ENCODE measurements around the gene UMAD1. TPM values are rescaled to one million over a fixed set of nuclear protein-coding genes. Genes with fewer than 3 reads are reported as not detected.

Gene UMAD1
- total RNA-seq, 1 donor = 17.0 TPM

GRCh38 chr7:7699970-7700369, 59.4 kb downstream of the UMAD1 start:
- TF ChIP-seq, protein P1, sequence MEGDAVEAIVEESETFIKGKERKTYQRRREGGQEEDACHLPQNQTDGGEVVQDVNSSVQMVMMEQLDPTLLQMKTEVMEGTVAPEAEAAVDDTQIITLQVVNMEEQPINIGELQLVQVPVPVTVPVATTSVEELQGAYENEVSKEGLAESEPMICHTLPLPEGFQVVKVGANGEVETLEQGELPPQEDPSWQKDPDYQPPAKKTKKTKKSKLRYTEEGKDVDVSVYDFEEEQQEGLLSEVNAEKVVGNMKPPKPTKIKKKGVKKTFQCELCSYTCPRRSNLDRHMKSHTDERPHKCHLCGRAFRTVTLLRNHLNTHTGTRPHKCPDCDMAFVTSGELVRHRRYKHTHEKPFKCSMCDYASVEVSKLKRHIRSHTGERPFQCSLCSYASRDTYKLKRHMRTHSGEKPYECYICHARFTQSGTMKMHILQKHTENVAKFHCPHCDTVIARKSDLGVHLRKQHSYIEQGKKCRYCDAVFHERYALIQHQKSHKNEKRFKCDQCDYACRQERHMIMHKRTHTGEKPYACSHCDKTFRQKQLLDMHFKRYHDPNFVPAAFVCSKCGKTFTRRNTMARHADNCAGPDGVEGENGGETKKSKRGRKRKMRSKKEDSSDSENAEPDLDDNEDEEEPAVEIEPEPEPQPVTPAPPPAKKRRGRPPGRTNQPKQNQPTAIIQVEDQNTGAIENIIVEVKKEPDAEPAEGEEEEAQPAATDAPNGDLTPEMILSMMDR (IDR thresholded peaks at IDR 0.05; ENCODE audit: extremely low read depth, low read depth, low read length) = no peak
- Histone ChIP-seq H3K9me3 (ENCODE audit: low read depth, low read length) (no peaks in the 10 kb centered on the region), H3K4me2 (ENCODE audit: insufficient read depth, low read length) (peak overlapping the region; percentile 37)

GRCh38 chr7:7701527-7701926, 61.0 kb downstream of the UMAD1 start:
- Histone ChIP-seq H3K27ac (ENCODE audit: low read depth, low read length) (no peak overlapping the region), H3K79me2 (ENCODE audit: insufficient read depth, low read length) (no peaks in the 10 kb centered on the region), H3K4me1 (ENCODE audit: insufficient read depth, low read length) (peaks cover 15% of the 10 kb centered on the region), H3K4me2 (ENCODE audit: insufficient read depth, low read length) (no peak overlapping the region), H3K36me3 (ENCODE audit: insufficient read depth, low read length) (no peaks in the 10 kb centered on the region), H3K9me3 (ENCODE audit: low read depth, low read length) (no peaks in the 10 kb centered on the region), H3K4me3 (ENCODE audit: insufficient read depth, low read length) (no peak overlapping the region), H3K27me3 (ENCODE audit: insufficient read depth, low read length) (no peaks in the 10 kb centered on the region), H4K20me1 (ENCODE audit: insufficient read depth, low read length) (no peaks in the 10 kb centered on the region), H2AFZ (ENCODE audit: low read length) (no peak overlapping the region)
- TF ChIP-seq, protein P1 (IDR thresholded peaks at IDR 0.05; ENCODE audit: extremely low read depth, low read depth, low read length) = no peak
- no peak for DNase-seq (ENCODE audit: insufficient read length, low spot score, missing footprints)

More at GRCh38 chr7:7699970-7700369, 59.4 kb downstream of the UMAD1 start:
- no peak for DNase-seq (ENCODE audit: insufficient read length, low spot score, missing footprints)
- peaks cover 19% of the 10 kb centered on the region for H3K4me1 ChIP-seq (ENCODE audit: insufficient read depth, low read length)
- H3K4me3 ChIP-seq (ENCODE audit: insufficient read depth, low read length) = no peak overlapping the region
- H2AFZ ChIP-seq (ENCODE audit: low read length) = no peak overlapping the region
- no peaks in the 10 kb centered on the region for H4K20me1 ChIP-seq (ENCODE audit: insufficient read depth, low read length)
- no peaks in the 10 kb centered on the region for H3K36me3 ChIP-seq (ENCODE audit: insufficient read depth, low read length)
- no peak overlapping the region for H3K27ac ChIP-seq (ENCODE audit: low read depth, low read length)
- no peaks in the 10 kb centered on the region for H3K27me3 ChIP-seq (ENCODE audit: insufficient read depth, low read length)
- H3K79me2 ChIP-seq (ENCODE audit: insufficient read depth, low read length) = no peaks in the 10 kb centered on the region

DNA sequence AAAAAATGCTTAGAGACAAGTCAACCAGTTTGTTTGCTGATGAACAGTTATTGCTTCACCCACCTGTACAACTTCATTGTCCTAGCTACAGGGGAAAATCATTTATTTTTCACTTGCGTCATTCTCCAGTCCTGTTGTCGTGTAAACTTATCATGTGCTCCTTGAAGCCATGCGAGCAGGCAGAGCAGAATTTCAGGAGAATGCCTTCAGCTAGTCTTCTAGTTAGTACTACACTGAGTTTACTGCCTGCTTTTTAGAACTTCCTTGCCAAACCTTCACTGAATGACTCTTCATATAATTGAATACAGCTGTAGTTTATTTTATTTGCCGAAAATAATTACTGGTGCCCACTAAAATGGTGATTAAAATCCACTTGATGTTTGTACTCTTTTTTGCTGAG, 62.3 kb downstream of the UMAD1 start:
- no peak for DNase-seq (ENCODE audit: insufficient read length, low spot score, missing footprints)
- Histone ChIP-seq H3K36me3 (ENCODE audit: insufficient read depth, low read length) (no peaks in the 10 kb centered on the region), H3K4me2 (ENCODE audit: insufficient read depth, low read length) (no peak overlapping the region), H3K27ac (ENCODE audit: low read depth, low read length) (no peak overlapping the region), H3K79me2 (ENCODE audit: insufficient read depth, low read length) (no peaks in the 10 kb centered on the region), H2AFZ (ENCODE audit: low read length) (no peak overlapping the region), H3K4me3 (ENCODE audit: insufficient read depth, low read length) (no peak overlapping the region), H3K27me3 (ENCODE audit: insufficient read depth, low read length) (no peaks in the 10 kb centered on the region), H3K4me1 (ENCODE audit: insufficient read depth, low read length) (peaks cover 10% of the 10 kb centered on the region), H4K20me1 (ENCODE audit: insufficient read depth, low read length) (no peaks in the 10 kb centered on the region), H3K9me3 (ENCODE audit: low read depth, low read length) (no peaks in the 10 kb centered on the region)
- TF ChIP-seq, protein P1 (IDR thresholded peaks at IDR 0.05; ENCODE audit: extremely low read depth, low read depth, low read length) = no peak

DNA sequence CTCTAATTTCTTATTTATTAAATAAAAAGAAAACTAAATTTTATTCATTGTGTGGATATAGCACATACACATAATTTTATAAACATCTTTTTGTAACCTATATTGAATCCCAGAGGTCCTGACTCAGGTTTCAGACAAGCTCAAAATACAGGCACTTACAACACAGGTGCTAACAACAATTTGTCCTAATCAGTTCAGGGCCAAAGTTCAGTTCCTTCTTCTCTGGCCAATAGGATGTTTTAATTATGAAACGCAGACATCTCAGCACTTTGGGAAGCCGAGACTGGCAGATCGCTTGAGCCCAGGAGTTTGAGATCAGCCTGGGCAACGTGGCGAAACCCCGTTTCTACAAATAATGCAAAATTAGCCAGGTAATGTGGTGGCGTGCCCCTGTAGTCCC, 62.9 kb downstream of the UMAD1 start:
- H3K4me1 ChIP-seq (ENCODE audit: insufficient read depth, low read length) = peaks cover 12% of the 10 kb centered on the region
- H3K79me2 ChIP-seq (ENCODE audit: insufficient read depth, low read length) = no peaks in the 10 kb centered on the region
- H3K9me3 ChIP-seq (ENCODE audit: low read depth, low read length) = no peaks in the 10 kb centered on the region
- TF ChIP-seq, protein P1 (IDR thresholded peaks at IDR 0.05; ENCODE audit: extremely low read depth, low read depth, low read length) = no peak
- no peak overlapping the region for H3K27ac ChIP-seq (ENCODE audit: low read depth, low read length)
- no peak overlapping the region for H3K4me2 ChIP-seq (ENCODE audit: insufficient read depth, low read length)
- no peaks in the 10 kb centered on the region for H3K27me3 ChIP-seq (ENCODE audit: insufficient read depth, low read length)
- H3K4me3 ChIP-seq (ENCODE audit: insufficient read depth, low read length) = no peak overlapping the region
- no peaks in the 10 kb centered on the region for H4K20me1 ChIP-seq (ENCODE audit: insufficient read depth, low read length)
- H2AFZ ChIP-seq (ENCODE audit: low read length) = no peak overlapping the region
- H3K36me3 ChIP-seq (ENCODE audit: insufficient read depth, low read length) = no peaks in the 10 kb centered on the region
- DNase-seq (ENCODE audit: insufficient read length, low spot score, missing footprints) = no peak
